Measurements from ENCODE around the gene NEGR1. TPM values are rescaled to one million over a fixed set of nuclear protein-coding genes. Genes with fewer than 3 reads are reported as not detected.

The NEGR1 gene
- total RNA-seq, 1 donor from 2014 or later: 0.26 TPM

GRCh38 chr1:72178266-72178665 lies 104.1 kb downstream of the NEGR1 start:
- FAIRE-seq (no peak), DNase-seq (ENCODE audit: low read depth) (peak; percentile 24)
- no peaks in the 10 kb centered on the region for H3K36me3 ChIP-seq (ENCODE audit: control insufficient read depth, insufficient read depth, low read length)
- H3K4me3 ChIP-seq (ENCODE audit: low read depth, low read length): no peak overlapping the region
- H3K27me3 ChIP-seq (ENCODE audit: control insufficient read depth, insufficient read depth, low read length): no peaks in the 10 kb centered on the region
- TF ChIP-seq CTCF (IDR thresholded peaks at IDR 0.05; ENCODE audit: insufficient read depth, low read length, severe bottlenecking): no peak

GRCh38 chr1:72177711-72178110 lies 104.6 kb downstream of the NEGR1 start:
- no peak for TF ChIP-seq CTCF (IDR thresholded peaks at IDR 0.05; ENCODE audit: insufficient read depth, low read length, severe bottlenecking)
- Histone ChIP-seq H3K36me3 (ENCODE audit: control insufficient read depth, insufficient read depth, low read length) (no peaks in the 10 kb centered on the region), H3K4me3 (ENCODE audit: low read depth, low read length) (no peak overlapping the region), H3K27me3 (ENCODE audit: control insufficient read depth, insufficient read depth, low read length) (no peaks in the 10 kb centered on the region)
- DNase-seq (ENCODE audit: low read depth): peak; percentile 15
- FAIRE-seq: no peak

GRCh38 chr1:72170246-72170645 lies 112.1 kb downstream of the NEGR1 start:
- Histone ChIP-seq H3K36me3 (ENCODE audit: control insufficient read depth, insufficient read depth, low read length) (no peaks in the 10 kb centered on the region), H3K4me3 (ENCODE audit: low read depth, low read length) (no peak overlapping the region), H3K27me3 (ENCODE audit: control insufficient read depth, insufficient read depth, low read length) (no peaks in the 10 kb centered on the region)
- no peak for TF ChIP-seq CTCF (IDR thresholded peaks at IDR 0.05; ENCODE audit: insufficient read depth, low read length, severe bottlenecking)
- no peak for DNase-seq (ENCODE audit: low read depth)
- no peak for FAIRE-seq

- no peak for DNase-seq (ENCODE audit: low read depth)
- no peak for TF ChIP-seq CTCF (IDR thresholded peaks at IDR 0.05; ENCODE audit: insufficient read depth, low read length, severe bottlenecking)
- Histone ChIP-seq H3K4me3 (ENCODE audit: low read depth, low read length) (no peak overlapping the region), H3K36me3 (ENCODE audit: control insufficient read depth, insufficient read depth, low read length) (no peaks in the 10 kb centered on the region), H3K27me3 (ENCODE audit: control insufficient read depth, insufficient read depth, low read length) (no peaks in the 10 kb centered on the region)
- no peak for FAIRE-seq
Measured at GRCh38 chr1:72166426-72166825, 115.9 kb downstream of the NEGR1 start.

- Histone ChIP-seq H3K36me3 (ENCODE audit: control insufficient read depth, insufficient read depth, low read length) (no peaks in the 10 kb centered on the region), H3K27me3 (ENCODE audit: control insufficient read depth, insufficient read depth, low read length) (no peaks in the 10 kb centered on the region), H3K4me3 (ENCODE audit: low read depth, low read length) (no peak overlapping the region)
- no peak for DNase-seq (ENCODE audit: low read depth)
- no peak for FAIRE-seq
- no peak for TF ChIP-seq CTCF (IDR thresholded peaks at IDR 0.05; ENCODE audit: insufficient read depth, low read length, severe bottlenecking)
Measured at GRCh38 chr1:72150508-72150907, 131.8 kb downstream of the NEGR1 start.

GRCh38 chr1:72141875-72142274 lies 140.5 kb downstream of the NEGR1 start:
- DNase-seq (ENCODE audit: low read depth): no peak
- no peak for TF ChIP-seq CTCF (IDR thresholded peaks at IDR 0.05; ENCODE audit: insufficient read depth, low read length, severe bottlenecking)
- no peak overlapping the region for H3K4me3 ChIP-seq (ENCODE audit: low read depth, low read length)
- no peak for FAIRE-seq
- no peaks in the 10 kb centered on the region for H3K36me3 ChIP-seq (ENCODE audit: control insufficient read depth, insufficient read depth, low read length)
- no peaks in the 10 kb centered on the region for H3K27me3 ChIP-seq (ENCODE audit: control insufficient read depth, insufficient read depth, low read length)
